ENCODE measurements around the gene PLCB3. TPM values are rescaled to one million over a fixed set of nuclear protein-coding genes. Genes with fewer than 3 reads are reported as not detected.

Gene PLCB3
- total and polyA plus RNA-seq, 3 experiments from 2014 or later: 0.47 to 13.6 (median 12.5) TPM

DNA sequence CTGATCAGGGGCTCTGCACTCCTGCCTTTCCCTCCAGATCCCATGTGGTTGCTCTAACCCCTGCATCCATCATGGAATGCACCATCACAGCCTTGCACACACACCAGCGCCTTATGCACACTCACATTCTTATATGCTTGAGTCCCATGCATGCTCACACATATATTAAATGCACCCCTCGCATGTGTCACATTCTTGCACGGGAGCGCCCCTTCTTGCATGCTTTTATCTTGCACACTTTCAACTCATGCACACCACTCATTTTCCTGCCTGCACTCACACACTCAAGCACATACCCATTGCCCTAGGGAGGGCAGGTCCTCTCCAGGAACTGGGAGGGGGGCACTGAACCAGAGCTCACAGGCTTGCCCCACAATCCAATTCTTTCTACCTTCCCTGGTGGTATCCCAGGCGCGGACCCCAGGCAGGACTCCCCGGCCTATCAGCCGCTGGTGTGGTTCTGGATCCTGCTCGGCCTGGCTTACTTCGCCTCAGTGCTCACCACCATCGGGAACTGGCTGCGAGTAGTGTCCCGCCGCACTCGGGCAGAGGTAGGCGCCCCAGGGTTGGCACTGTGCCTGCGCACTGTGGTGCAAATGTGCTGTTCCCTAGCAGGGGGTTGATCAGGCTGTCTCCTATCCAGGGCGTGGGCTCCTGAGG, 46.5 kb downstream of the PLCB3 start:
- Histone ChIP-seq H3K27ac (ENCODE audit: low read depth, low read length) (no peak overlapping the region), H3K4me1 (ENCODE audit: insufficient read depth, low read length) (peaks cover 15% of the 10 kb centered on the region), H3K36me3 (ENCODE audit: insufficient read depth, low read length) (no peaks in the 10 kb centered on the region), H3K9me3 (ENCODE audit: low read length) (no peaks in the 10 kb centered on the region), H3K27me3 (ENCODE audit: insufficient read depth, low read length, poor library complexity, severe bottlenecking) (peaks cover 75% of the 10 kb centered on the region), H3K4me3 (ENCODE audit: low read length) (no peak overlapping the region)
- H3K36me3 Mint-ChIP-seq: no peaks in the 10 kb centered on the region
- peak overlapping the region in 1 of 7 donors; percentile 1 for H3K4me3 Mint-ChIP-seq
- peaks cover 15 to 32% (median 17%) of the 10 kb centered on the region in 3 donors for H3K4me1 Mint-ChIP-seq
- H3K27ac Mint-ChIP-seq: peak overlapping the region in 3 of 8 donors; percentile 5 to 70 (median 31)
- CTCF ChIA-PET: interaction anchor here (0.9 to 2.9 kb wide), 4 partner anchors 26 to 93 kb away, joined by 3 to 12 read pairs (median 5); no protein-coding TSS in a partner anchor
- no peaks in the 10 kb centered on the region for H3K9me3 Mint-ChIP-seq
- peaks cover 71 to 79% of the 10 kb centered on the region in 2 donors for H3K27me3 Mint-ChIP-seq
- no peak for DNase-seq
- POLR2A ChIA-PET: no interaction called here

DNA sequence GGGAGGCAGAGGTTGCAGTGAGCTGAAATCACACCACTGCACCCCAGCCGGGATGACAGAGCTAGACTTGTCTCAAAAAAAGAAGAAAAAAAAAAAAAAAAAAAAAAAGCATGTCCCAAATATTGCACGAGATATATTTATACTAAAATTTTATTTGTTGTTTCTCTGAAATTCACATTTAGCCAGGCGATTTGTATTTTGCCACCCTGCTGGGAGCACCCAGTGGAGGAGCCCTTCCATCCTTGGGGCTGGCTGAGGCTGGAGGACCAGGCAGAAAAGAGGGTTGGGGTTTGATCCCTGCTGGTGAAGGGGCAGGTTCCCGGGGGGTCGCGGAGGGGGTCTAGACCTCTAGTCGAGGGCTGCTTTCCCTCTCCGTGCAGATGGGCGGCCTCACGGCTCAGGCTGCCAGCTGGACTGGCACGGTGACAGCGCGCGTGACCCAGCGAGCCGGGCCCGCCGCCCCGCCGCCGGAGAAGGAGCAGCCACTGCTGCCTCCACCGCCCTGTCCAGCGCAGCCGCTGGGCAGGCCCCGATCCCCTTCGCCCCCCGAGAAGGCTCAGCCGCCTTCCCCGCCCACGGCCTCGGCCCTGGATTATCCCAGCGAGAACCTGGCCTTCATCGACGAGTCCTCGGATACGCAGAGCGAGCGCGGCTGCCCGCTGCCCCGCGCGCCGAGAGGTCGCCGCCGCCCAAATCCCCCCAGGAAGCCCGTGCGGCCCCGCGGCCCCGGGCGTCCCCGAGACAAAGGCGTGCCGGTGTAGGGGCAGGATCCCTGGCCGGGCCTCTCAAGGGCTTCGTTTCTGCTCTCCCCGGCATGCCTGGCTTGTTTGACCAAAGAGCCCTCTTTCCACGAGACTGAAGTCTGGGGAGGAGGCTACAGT, 47.9 kb downstream of the PLCB3 start:
- DNase-seq: peak in 1 of 5 donors; percentile 19
- Mint-ChIP-seq H3K27me3 (peaks cover 58 to 66% of the 10 kb centered on the region in 2 donors), H3K36me3 (no peaks in the 10 kb centered on the region), H3K4me1 (peaks cover 18 to 36% (median 20%) of the 10 kb centered on the region in 3 donors), H3K9me3 (no peaks in the 10 kb centered on the region), H3K27ac (peak overlapping the region in 6 of 8 donors; percentile 34 to 78 (median 38)), H3K4me3 (peak overlapping the region; percentile 11 to 86 (median 77))
- Histone ChIP-seq H3K36me3 (ENCODE audit: insufficient read depth, low read length) (no peaks in the 10 kb centered on the region), H3K9me3 (ENCODE audit: low read length) (no peaks in the 10 kb centered on the region), H3K4me1 (ENCODE audit: insufficient read depth, low read length) (peaks cover 22% of the 10 kb centered on the region), H3K27ac (ENCODE audit: low read depth, low read length) (no peak overlapping the region), H3K4me3 (ENCODE audit: low read length) (no peak overlapping the region), H3K27me3 (ENCODE audit: insufficient read depth, low read length, poor library complexity, severe bottlenecking) (peaks cover 64% of the 10 kb centered on the region)
- CTCF ChIA-PET: interaction anchor here (0.8 to 2.9 kb wide), 3 partner anchors 32 to 134 kb away, joined by 3 to 12 read pairs (median 5); no protein-coding TSS in a partner anchor
- POLR2A ChIA-PET: interaction anchor here (0.6 kb wide), 2 partner anchors 28 to 1570 kb away, joined by 3 read pairs; no protein-coding TSS in a partner anchor

DNA sequence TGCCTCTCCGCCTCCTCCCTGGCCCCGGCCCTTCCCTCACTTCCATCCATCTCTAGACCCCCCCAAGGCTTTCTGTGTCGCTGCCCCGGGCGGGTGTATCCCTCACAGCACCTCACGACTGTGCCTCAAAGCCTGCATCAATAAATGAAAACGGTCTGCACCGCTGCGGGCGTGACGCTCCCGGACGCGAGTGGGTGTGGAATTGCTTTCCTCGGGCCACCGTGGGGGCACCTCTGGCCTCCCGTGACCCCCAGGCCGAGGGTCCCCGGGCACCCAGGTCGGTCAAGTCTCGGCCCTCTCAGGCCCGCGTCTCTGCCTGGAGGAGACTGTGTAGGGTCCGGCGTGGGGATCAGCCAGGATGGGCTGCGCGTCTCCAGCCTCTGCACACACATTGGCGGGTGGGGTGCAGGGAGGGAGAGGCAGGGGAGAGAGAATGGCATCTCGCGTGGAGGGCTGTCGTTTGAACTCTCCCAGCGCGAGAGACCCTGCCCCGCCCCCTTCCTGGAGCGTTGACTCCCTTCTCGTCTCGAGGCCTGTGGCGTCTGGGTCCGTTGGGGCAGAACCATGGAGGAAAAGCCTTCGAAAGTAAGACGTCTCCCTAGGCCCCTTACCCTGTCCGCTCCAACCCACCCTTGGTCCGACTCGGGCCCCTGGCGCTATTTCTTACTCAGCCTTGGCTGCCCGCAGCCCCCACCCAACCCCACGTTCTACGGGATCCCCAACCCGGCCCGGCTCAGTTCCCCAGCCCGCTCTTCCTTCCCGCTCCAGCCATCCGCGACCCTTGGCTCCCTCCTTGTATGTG, 48.7 kb downstream of the PLCB3 start, which contains the start of gene CATSPERZ:
TSS of gene CATSPERZ (plus strand) at position 512 of the 802 bp plus-strand sequence. CDS start at position 565, 53 bp downstream.
- H3K27me3 ChIP-seq (ENCODE audit: insufficient read depth, low read length, poor library complexity, severe bottlenecking): peaks cover 61% of the 10 kb centered on the region
- CTCF ChIA-PET: interaction anchor here (0.8 to 5.8 kb wide), 29 partner anchors 7 to 299 kb away, joined by 3 to 281 read pairs (median 8); partner anchors contain the start of genes BAD, FERMT3, FKBP2 and GPR137
- POLR2A ChIA-PET: interaction anchor here (0.5 to 1.9 kb wide), 7 partner anchors 15 to 93 kb away, joined by 3 to 8 read pairs (median 5); partner anchors contain the start of genes BAD, FKBP2 and TRMT112

DNA sequence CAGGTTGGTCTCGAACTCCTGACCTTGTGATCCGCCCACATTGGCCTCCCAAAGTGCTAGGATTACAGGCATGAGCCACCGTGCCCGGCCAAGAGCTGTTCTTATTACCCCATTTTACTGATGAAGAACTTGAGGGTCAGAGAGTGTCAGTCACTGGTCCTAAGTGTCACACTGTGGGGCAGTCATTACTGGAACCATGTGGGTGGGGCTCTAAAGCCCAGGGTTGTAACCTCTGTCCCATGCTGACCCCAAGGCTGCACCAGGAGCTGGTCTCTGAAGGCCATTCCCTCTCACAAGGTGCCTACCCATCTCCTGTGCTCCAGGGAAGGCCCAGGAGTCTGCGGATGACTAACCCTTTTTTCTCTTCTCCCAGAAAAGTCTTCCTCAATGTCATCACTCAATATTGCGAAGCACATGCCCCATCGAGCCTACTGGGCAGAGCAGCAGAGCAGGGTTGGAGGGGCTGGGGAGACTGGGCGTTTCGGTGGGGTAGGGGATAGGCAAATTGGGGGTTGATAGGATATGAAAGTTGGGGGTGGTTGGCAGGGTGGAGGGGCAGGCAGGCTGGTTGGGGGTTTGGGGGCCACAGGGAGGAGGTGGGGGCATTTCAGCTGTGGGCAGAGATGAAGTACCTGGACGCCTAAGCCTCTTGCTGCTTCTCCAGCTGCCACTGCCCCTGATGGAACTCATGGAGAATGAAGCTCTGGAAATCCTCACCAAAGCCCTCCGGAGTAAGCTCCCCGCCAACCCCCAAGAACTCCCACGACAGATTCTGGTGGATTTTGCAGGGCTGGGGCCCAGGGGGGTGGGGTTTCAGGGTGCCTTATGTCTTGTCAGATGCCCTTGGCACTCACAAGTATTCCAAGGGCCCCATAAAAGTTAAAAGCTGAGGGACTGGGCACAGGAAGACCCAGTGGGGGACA, 52.0 kb downstream of the PLCB3 start:
- H3K36me3 Mint-ChIP-seq: peaks cover 0 to 16% (median 0%) of the 10 kb centered on the region in 3 donors
- peaks cover 33 to 55% (median 34%) of the 10 kb centered on the region in 3 donors for H3K4me1 Mint-ChIP-seq
- no peaks in the 10 kb centered on the region for H3K9me3 ChIP-seq (ENCODE audit: low read length)
- CTCF ChIA-PET: interaction anchor here (0.8 to 5.8 kb wide), 24 partner anchors 11 to 308 kb away, joined by 3 to 281 read pairs (median 6); partner anchors contain the start of genes BAD, CCDC88B, FERMT3 and FKBP2
- H3K27me3 ChIP-seq (ENCODE audit: insufficient read depth, low read length, poor library complexity, severe bottlenecking): peaks cover 33% of the 10 kb centered on the region
- POLR2A ChIA-PET: interaction anchor here (0.6 to 3.6 kb wide), 12 partner anchors 14 to 118 kb away, joined by 3 to 42 read pairs (median 14); partner anchors contain the start of genes BAD, FERMT3, FKBP2 and GPR137
- peak overlapping the region in 3 of 7 donors; percentile 23 to 96 (median 95) for H3K4me3 Mint-ChIP-seq
- H3K4me3 ChIP-seq (ENCODE audit: low read length): no peak overlapping the region
- DNase-seq: no peak
- peaks cover 25 to 28% of the 10 kb centered on the region in 2 donors for H3K27me3 Mint-ChIP-seq
- peak overlapping the region; percentile 89 for H3K27ac ChIP-seq (ENCODE audit: low read depth, low read length)
- H3K9me3 Mint-ChIP-seq: no peaks in the 10 kb centered on the region
- H3K27ac Mint-ChIP-seq: peak overlapping the region in 5 of 8 donors; percentile 12 to 98 (median 97)
- peaks cover 35% of the 10 kb centered on the region for H3K4me1 ChIP-seq (ENCODE audit: insufficient read depth, low read length)
- H3K36me3 ChIP-seq (ENCODE audit: insufficient read depth, low read length): no peaks in the 10 kb centered on the region

More for the DNA sequence above, 48.7 kb downstream of the PLCB3 start, which contains the start of gene CATSPERZ:
- Histone ChIP-seq H3K27ac (ENCODE audit: low read depth, low read length) (no peak within 1 kb of the TSS), H3K36me3 (ENCODE audit: insufficient read depth, low read length) (no peaks in the 10 kb centered on the region), H3K4me3 (ENCODE audit: low read length) (peak within 1 kb of the TSS; percentile 38), H3K4me1 (ENCODE audit: insufficient read depth, low read length) (peaks cover 22% of the 10 kb centered on the region), H3K9me3 (ENCODE audit: low read length) (no peaks in the 10 kb centered on the region)
- Mint-ChIP-seq H3K36me3 (peaks cover 0 to 4% (median 0%) of the 10 kb centered on the region in 3 donors), H3K9me3 (no peaks in the 10 kb centered on the region), H3K4me1 (peaks cover 21 to 40% (median 22%) of the 10 kb centered on the region in 3 donors), H3K27me3 (peaks cover 53 to 60% of the 10 kb centered on the region in 2 donors), H3K4me3 (peak within 1 kb of the TSS; percentile 75 to 86 (median 78)), H3K27ac (peak within 1 kb of the TSS in 7 of 8 donors; percentile 34 to 94 (median 83))
- peak in 2 of 5 donors; percentile 24 to 26 for DNase-seq

DNA sequence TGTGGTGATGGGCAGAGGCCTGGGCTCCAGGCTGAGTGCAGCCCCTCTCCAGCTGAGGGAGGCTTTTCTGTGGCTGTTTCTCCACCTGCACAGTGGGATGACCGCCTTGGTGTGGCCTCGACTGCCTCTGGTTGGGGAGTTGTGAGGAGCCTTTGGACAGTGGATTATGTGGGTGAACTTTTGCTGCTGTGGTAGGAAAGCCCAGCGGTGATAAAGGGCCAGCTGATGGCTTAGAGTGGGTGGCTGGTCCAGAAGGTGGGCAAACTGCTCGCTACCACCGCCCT, 52.6 kb downstream of the PLCB3 start:
- Histone ChIP-seq H3K36me3 (ENCODE audit: insufficient read depth, low read length) (no peaks in the 10 kb centered on the region), H3K4me3 (ENCODE audit: low read length) (no peak overlapping the region), H3K27ac (ENCODE audit: low read depth, low read length) (peak overlapping the region; percentile 89), H3K9me3 (ENCODE audit: low read length) (no peaks in the 10 kb centered on the region), H3K4me1 (ENCODE audit: insufficient read depth, low read length) (peaks cover 35% of the 10 kb centered on the region), H3K27me3 (ENCODE audit: insufficient read depth, low read length, poor library complexity, severe bottlenecking) (peaks cover 27% of the 10 kb centered on the region)
- POLR2A ChIA-PET: interaction anchor here (0.6 to 3.6 kb wide), 11 partner anchors 14 to 99 kb away, joined by 3 to 42 read pairs (median 14); partner anchors contain the start of genes BAD, FERMT3, FKBP2 and GPR137
- H3K27ac Mint-ChIP-seq: peak overlapping the region; percentile 95 to 98 (median 97)
- DNase-seq: no peak
- H3K9me3 Mint-ChIP-seq: no peaks in the 10 kb centered on the region
- CTCF ChIA-PET: interaction anchor here (0.8 to 5.8 kb wide), 26 partner anchors 12 to 308 kb away, joined by 3 to 281 read pairs (median 6); partner anchors contain the start of genes BAD, CCDC88B, FERMT3 and FKBP2
- peaks cover 0 to 16% (median 0%) of the 10 kb centered on the region in 3 donors for H3K36me3 Mint-ChIP-seq
- peaks cover 20 to 22% of the 10 kb centered on the region in 2 donors for H3K27me3 Mint-ChIP-seq
- peaks cover 33 to 54% (median 33%) of the 10 kb centered on the region in 3 donors for H3K4me1 Mint-ChIP-seq
- peak overlapping the region; percentile 90 to 96 (median 94) for H3K4me3 Mint-ChIP-seq

DNA sequence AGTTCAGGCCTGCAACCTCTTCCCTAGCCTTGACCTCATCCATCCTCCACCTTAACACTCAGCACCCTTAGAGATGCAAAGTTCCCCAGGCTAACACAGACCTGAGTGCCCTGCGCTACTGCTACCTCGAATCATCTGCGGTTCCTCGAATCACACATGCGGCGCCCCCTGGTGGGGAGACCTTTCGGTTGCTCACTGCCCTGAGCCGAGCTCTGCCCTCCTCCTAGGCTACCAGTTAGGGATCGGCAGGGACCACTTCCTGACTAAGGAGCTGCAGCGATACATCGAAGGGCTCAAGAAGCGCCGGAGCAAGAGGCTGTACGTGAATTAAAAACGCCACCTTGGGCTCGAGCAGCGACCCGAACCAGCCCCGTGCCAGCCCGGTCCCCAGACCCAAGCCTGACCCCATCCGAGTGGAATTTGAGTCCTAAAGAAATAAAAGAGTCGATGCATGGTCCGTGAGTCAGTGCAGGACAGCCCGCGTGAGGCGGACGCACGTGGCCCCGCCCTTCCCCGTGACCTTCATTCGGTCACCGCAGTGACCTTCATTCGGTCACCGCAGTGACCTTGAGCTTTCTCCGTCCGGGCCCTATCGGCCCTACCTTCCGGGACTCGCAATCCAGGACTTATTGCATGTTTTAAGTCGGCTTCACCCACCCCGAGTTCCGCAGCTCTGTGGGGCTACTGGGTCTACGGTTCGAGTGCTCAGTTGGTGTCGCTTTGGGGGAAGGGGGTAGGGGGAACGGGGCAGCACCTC, 53.2 kb downstream of the PLCB3 start:
- Histone ChIP-seq H3K4me3 (ENCODE audit: low read length) (peak overlapping the region; percentile 92), H3K36me3 (ENCODE audit: insufficient read depth, low read length) (no peaks in the 10 kb centered on the region), H3K27ac (ENCODE audit: low read depth, low read length) (peak overlapping the region; percentile 89), H3K4me1 (ENCODE audit: insufficient read depth, low read length) (peaks cover 35% of the 10 kb centered on the region), H3K27me3 (ENCODE audit: insufficient read depth, low read length, poor library complexity, severe bottlenecking) (peaks cover 22% of the 10 kb centered on the region), H3K9me3 (ENCODE audit: low read length) (no peaks in the 10 kb centered on the region)
- Mint-ChIP-seq H3K36me3 (peaks cover 0 to 18% (median 0%) of the 10 kb centered on the region in 3 donors), H3K9me3 (no peaks in the 10 kb centered on the region), H3K4me3 (peak overlapping the region; percentile 90 to 96 (median 94)), H3K27me3 (peaks cover 19 to 20% of the 10 kb centered on the region in 2 donors), H3K4me1 (peaks cover 32 to 49% (median 32%) of the 10 kb centered on the region in 3 donors), H3K27ac (peak overlapping the region; percentile 95 to 98 (median 97))
- DNase-seq: peak; percentile 85 to 94 (median 90)
- ChIA-PET POLR2A (interaction anchor here (0.6 to 3.6 kb wide), 13 partner anchors 13 to 100 kb away, joined by 3 to 42 read pairs (median 6); partner anchors contain the start of genes BAD, FERMT3, FKBP2 and GPR137), CTCF (interaction anchor here (0.6 to 5.8 kb wide), 30 partner anchors 12 to 309 kb away, joined by 3 to 281 read pairs (median 4); partner anchors contain the start of genes BAD, CCDC88B, FERMT3 and FKBP2)
